Heart right ventricle (tissue), 16 donors: ENCODE measurements around the gene DDX46. TPM values are rescaled to one million over a fixed set of nuclear protein-coding genes. Genes with fewer than 3 reads are reported as not detected.

Source experiments
- ATAC-seq, 8 donors: fragments of 200-7000 bp; cut with Tn5 transposase; one replicate each; pipeline ENCODE4 v1.9.1; 2020; ENCODE audit warnings: mild to moderate bottlenecking in 8 of 8, moderate library complexity in 8 of 8, moderate number of reproducible peaks in 1 of 8
- DNase-seq, 2 donors: peaks; one replicate each; pipeline ENCODE4 v3.0.0-alpha.2; 2020
- H3K27ac ChIP-seq, 10 donors: fragments of 200-600 bp; sonication (generic) in 2 of 10; one replicate each; pipeline versions ENCODE4 v1.5.0 to v1.8.0; 2020 to 2022; ENCODE audit warnings: mild to moderate bottlenecking in 3 of 10
- H3K27me3 ChIP-seq, 7 donors: fragments of 200-600 bp; one replicate each; pipeline ENCODE4 v1.8.0; 2021 to 2022; ENCODE audit warnings: mild to moderate bottlenecking in 2 of 7
- H3K36me3 ChIP-seq, 9 donors: fragments of 200-600 bp; sonication (generic) in 1 of 9; one replicate each; pipeline versions ENCODE4 v1.5.0 to v1.8.0; 2020 to 2022; ENCODE audit warnings: mild to moderate bottlenecking in 2 of 9
- H3K4me1 ChIP-seq, 9 donors: fragments of 200-600 bp; sonication (generic) in 1 of 9; one replicate each; pipeline versions ENCODE4 v1.5.0 to v1.8.0; 2020 to 2022; ENCODE audit warnings: mild to moderate bottlenecking in 4 of 9
- H3K4me3 ChIP-seq, 10 donors: fragments of 200-600 bp; sonication (generic) in 2 of 10; one replicate each; pipeline versions ENCODE4 v1.5.0 to v1.8.0; 2020 to 2022; ENCODE audit warnings: mild to moderate bottlenecking in 7 of 10, moderate library complexity in 2 of 10
- H3K9me3 ChIP-seq, 11 donors: fragments of 200-600 bp in 10 of 11; sonication (generic) in 2 of 11; one replicate each; pipeline versions ENCODE4 v1.5.0 to v1.8.0; 2013 to 2022; ENCODE audit warnings: mild to moderate bottlenecking in 2 of 11, control low read depth in 1 of 11, moderate library complexity in 1 of 11
- WGBS, 2 donors: extraction: QIAGEN DNeasy Blood & Tissue Kit; methylation state at CpG; one replicate each; pipeline ENCODE4 v1.1.7; 2013; ENCODE audit warnings: inconsistent platforms in 1 of 2; 5-methylcytosine and 5-hydroxymethylcytosine counted together
- intact Hi-C, 10 donors: fragments of 100-400 bp; cut with DNase I; formaldehyde crosslinking; loops; one replicate each; pipeline versions ENCODE4 v1.11.1 to v1.14.2; 2022
- polyA plus RNA-seq, 2 donors: library from polyadenylated mRNA; stranded (reverse); fragments of 200-250 nt; gene quantifications; one replicate each; pipeline ENCODE4 v1.2.3, GENCODE V29; 2013
- total RNA-seq, 10 donors: library from RNA; stranded (reverse); fragmentation: NEBNext Ultra II Directional in 3 of 10; extraction: Animal tissue kit (Norgen Biotek cat#: 25700) in 3 of 10; gene quantifications; one replicate each; pipeline versions ENCODE4 v1.2.1 to v1.2.4, GENCODE V29; 2021 to 2023
- TF ChIP-seq, protein P1 (sequence below), 9 donors: fragments of 200-600 bp; sonication (generic) in 2 of 9; IDR thresholded peaks; one replicate each; pipeline versions ENCODE4 v1.5.0 to v1.8.0; 2021 to 2022; ENCODE audit warnings: antibody characterized with exemption in 9 of 9, mild to moderate bottlenecking in 5 of 9, moderate library complexity in 1 of 9
- donor health status: Arrhythmogenic right ventricular cardiomyopathy.
- donor health status: ischemic (EF 13 %, LVEDD 7.1; RV severe dilation, severe dysfunction).
- donor health status: healthy with polysubstance abuse.
- donor health status: DM: no; HTN: yes; CAD: no.
- donor health status: DM: no; HTN: no; CAD: no.
- donor health status: ischemic (EF 25% LVEDD 6.9; RV normal size, moderate dysfunction).
- donor health status: ischemic (EF 25% LVEDD 5.7; RV mildly dilated, moderate dysfunction).
- donor health status: healthy.
- donor health status: DM: yes; HTN: yes; CAD: no.
- donor health status: Ischemic cardiomyopathy.
- donor health status: ischemic (EF 35%, LVEDD 5.7; RV mildly dilated, moderate dysfunction).
- donor health status: nonischemic (EF 11% LVEDD 7.7; RV severe dilation, severe dysfunction).
- donor health status: DM: yes; HTN: yes; CAD: no.
- donor health status: PGD.
- donor health status: ischemic (EF 29% LVEDD 5.4; RV normal size, mild dysfunction).
- donor health status: nonischemic (EF 23%, LVEDD 6.1; RV moderate dilation, normal function).

The DDX46 gene
- total and polyA plus RNA-seq, 12 donors = 11.9 to 34.8 (median 29.7) TPM

DNA sequence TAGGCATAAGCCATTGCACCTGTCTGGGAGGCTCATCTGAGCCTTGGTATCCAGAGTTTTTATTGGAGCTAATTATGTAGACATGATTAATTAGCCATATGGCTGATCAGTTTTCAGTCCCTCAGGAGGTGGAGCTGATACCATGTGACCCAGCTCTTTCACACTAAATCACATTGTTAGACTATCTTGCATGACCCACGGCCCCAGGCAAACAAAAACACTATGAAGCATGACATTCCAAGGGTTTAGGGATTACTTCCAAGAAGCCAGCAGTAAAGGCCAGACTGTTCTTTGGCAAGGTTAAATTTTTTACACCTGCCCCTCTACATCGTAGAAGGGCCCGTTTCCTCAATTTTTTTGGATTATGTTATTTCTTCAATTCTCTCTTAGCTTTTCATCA, 82.2 kb downstream of the DDX46 start:
- WGBS, 2 donors = 95 to 96% methylated on average over 3 of the region's 3 CpGs
- TF ChIP-seq, protein P1, sequence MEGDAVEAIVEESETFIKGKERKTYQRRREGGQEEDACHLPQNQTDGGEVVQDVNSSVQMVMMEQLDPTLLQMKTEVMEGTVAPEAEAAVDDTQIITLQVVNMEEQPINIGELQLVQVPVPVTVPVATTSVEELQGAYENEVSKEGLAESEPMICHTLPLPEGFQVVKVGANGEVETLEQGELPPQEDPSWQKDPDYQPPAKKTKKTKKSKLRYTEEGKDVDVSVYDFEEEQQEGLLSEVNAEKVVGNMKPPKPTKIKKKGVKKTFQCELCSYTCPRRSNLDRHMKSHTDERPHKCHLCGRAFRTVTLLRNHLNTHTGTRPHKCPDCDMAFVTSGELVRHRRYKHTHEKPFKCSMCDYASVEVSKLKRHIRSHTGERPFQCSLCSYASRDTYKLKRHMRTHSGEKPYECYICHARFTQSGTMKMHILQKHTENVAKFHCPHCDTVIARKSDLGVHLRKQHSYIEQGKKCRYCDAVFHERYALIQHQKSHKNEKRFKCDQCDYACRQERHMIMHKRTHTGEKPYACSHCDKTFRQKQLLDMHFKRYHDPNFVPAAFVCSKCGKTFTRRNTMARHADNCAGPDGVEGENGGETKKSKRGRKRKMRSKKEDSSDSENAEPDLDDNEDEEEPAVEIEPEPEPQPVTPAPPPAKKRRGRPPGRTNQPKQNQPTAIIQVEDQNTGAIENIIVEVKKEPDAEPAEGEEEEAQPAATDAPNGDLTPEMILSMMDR (IDR thresholded peaks at IDR 0.05) = no peak
- Histone ChIP-seq H3K27me3 (no peaks in the 10 kb centered on the region), H3K9me3 (no peaks in the 10 kb centered on the region), H3K4me3 (no peak overlapping the region), H3K36me3 (peaks cover 0 to 59% (median 3%) of the 10 kb centered on the region in 9 donors), H3K4me1 (peaks cover 0 to 26% (median 9%) of the 10 kb centered on the region in 9 donors), H3K27ac (no peak overlapping the region)
- ATAC-seq = no peak
- DNase-seq = no peak
- intact Hi-C loops = loop anchor here in 2 of 10 donors (10.0 kb wide), 1 partner anchor 64 kb away; the partner anchor contains the start of gene PCBD2 (in 2 of the 2)

DNA sequence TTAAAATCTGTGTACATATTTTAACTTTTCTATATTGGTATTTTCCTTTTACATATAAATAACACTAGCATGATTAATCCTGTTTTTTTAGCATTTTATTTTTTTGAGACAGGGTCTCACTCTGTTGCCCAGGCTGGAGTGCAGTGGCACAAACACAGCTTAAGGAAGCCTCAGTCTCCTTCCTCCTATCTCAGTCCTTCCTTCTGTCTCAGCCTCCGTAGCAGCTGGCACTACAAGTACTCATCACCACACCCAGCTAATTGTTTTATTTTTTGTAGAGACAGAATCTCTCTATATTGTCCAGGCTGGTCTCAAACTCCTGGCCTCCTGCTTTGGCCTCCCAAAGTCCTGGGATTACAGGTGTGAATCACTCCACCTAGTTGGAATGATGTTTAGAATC, 85.7 kb downstream of the DDX46 start:
- intact Hi-C loops = loop anchor here in 3 of 10 donors (2.0 to 10.0 kb wide), 2 partner anchors 61 to 105 kb away; partner anchors contain the start of genes PCBD2 (in 2 of the 3) and CAMLG (in 1 of the 3)
- Histone ChIP-seq H3K4me1 (peaks cover 14 to 35% (median 31%) of the 10 kb centered on the region in 9 donors), H3K36me3 (peaks cover 0 to 43% (median 0%) of the 10 kb centered on the region in 9 donors), H3K27ac (peak overlapping the region in 2 of 10 donors; percentile 97 to 99), H3K27me3 (no peaks in the 10 kb centered on the region), H3K4me3 (no peak overlapping the region), H3K9me3 (no peaks in the 10 kb centered on the region)
- TF ChIP-seq, protein P1 (IDR thresholded peaks at IDR 0.05) = no peak
- DNase-seq = no peak
- no peak for ATAC-seq
- 85 to 91% methylated on average over 1 of the region's 1 CpG for WGBS, 2 donors

- peaks cover 14 to 46% (median 33%) of the 10 kb centered on the region in 9 donors for H3K4me1 ChIP-seq
Measured at GRCh38 chr5:134845335-134845851, 86.8 kb downstream of the DDX46 start.

More at GRCh38 chr5:134845335-134845851, 86.8 kb downstream of the DDX46 start:
- TF ChIP-seq, protein P1 (IDR thresholded peaks at IDR 0.05) = no peak
- intact Hi-C loops = loop anchor here in 4 of 10 donors (2.0 to 10.0 kb wide), 4 partner anchors 57 to 107 kb away; partner anchors contain the start of genes PCBD2 (in 2 of the 4), CAMLG (in 1 of the 4) and DDX46 (in 1 of the 4)
- H3K27me3 ChIP-seq = no peaks in the 10 kb centered on the region
- H3K4me3 ChIP-seq = peak overlapping the region in 9 of 10 donors; percentile 63 to 98 (median 77)
- WGBS, 2 donors = 8 to 9% methylated on average over 12 of the region's 12 CpGs
- no peaks in the 10 kb centered on the region for H3K9me3 ChIP-seq
- peak overlapping the region; percentile 4 to 99 (median 96) for H3K27ac ChIP-seq
- ATAC-seq (peak; percentile 1 to 53 (median 10)), DNase-seq (peak in 1 of 2 donors; percentile 16)
- peaks cover 0 to 42% (median 0%) of the 10 kb centered on the region in 9 donors for H3K36me3 ChIP-seq
